ENCODE measurements around the gene POU6F2. TPM values are rescaled to one million over a fixed set of nuclear protein-coding genes. Genes with fewer than 3 reads are reported as not detected.

Gene POU6F2
- total RNA-seq, 1 experiment from 2014 or later: 2.9 TPM

DNA sequence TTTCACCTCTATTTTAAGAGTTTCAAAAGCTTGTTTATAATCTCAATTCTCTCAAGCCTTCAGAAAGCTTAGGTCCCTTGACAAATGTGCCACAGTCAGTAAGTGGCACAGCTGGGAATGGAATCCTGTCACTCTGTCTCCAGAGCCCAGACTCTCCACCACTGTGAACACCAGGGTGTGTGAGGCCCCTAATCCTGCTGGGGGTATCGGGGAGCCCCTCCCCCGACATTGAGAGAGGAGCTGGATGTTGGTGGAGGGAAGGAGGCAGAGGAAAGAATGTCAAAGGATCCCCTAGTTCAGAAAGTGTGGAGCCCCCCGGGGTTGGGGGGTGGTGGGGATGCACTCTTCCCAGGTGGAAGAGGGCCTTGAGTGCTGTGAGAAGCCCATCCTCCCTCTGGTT lies 454.7 kb downstream of the POU6F2 start:
- H3K4me1 Mint-ChIP-seq: peaks cover 23% of the 10 kb centered on the region
- 0 out of 2 replicates have a peak, but pooled peaks cover 4% of the 10 kb centered on the region for H3K9me3 Mint-ChIP-seq
- ATAC-seq (peak; percentile 44), DNase-seq (ENCODE audit: low spot score) (no peak)
- no peak overlapping the region for H3K27ac Mint-ChIP-seq
- H3K36me3 Mint-ChIP-seq: no peaks in the 10 kb centered on the region
- POLR2A ChIA-PET: interaction anchor here (0.8 kb wide), 1 partner anchor 148 kb away, joined by 3 read pairs; no protein-coding TSS in a partner anchor
- no peak overlapping the region for H3K4me3 Mint-ChIP-seq
- CTCF ChIA-PET: interaction anchor here (1.4 to 2.0 kb wide), 2 partner anchors 14 to 22 kb away, joined by 7 to 8 read pairs; no protein-coding TSS in a partner anchor
- TF ChIP-seq ZNF671 (CRISPR knock-in tag; IDR thresholded peaks at IDR 0.05) (no peak), SMAD3 (CRISPR knock-in tag; IDR thresholded peaks at IDR 0.05; ENCODE audit: borderline replicate concordance) (no peak), NFE2L1 (CRISPR knock-in tag; IDR thresholded peaks at IDR 0.05) (no peak), ELF4 (CRISPR knock-in tag; IDR thresholded peaks at IDR 0.05; ENCODE audit: low read depth) (no peak), ERG (CRISPR knock-in tag; IDR thresholded peaks at IDR 0.05) (no peak), ZNF263 (CRISPR knock-in tag; IDR thresholded peaks at IDR 0.05; ENCODE audit: low read depth) (no peak), HMGA2 (CRISPR knock-in tag; IDR thresholded peaks at IDR 0.05) (no peak)
- TF ChIP-seq, protein P1, sequence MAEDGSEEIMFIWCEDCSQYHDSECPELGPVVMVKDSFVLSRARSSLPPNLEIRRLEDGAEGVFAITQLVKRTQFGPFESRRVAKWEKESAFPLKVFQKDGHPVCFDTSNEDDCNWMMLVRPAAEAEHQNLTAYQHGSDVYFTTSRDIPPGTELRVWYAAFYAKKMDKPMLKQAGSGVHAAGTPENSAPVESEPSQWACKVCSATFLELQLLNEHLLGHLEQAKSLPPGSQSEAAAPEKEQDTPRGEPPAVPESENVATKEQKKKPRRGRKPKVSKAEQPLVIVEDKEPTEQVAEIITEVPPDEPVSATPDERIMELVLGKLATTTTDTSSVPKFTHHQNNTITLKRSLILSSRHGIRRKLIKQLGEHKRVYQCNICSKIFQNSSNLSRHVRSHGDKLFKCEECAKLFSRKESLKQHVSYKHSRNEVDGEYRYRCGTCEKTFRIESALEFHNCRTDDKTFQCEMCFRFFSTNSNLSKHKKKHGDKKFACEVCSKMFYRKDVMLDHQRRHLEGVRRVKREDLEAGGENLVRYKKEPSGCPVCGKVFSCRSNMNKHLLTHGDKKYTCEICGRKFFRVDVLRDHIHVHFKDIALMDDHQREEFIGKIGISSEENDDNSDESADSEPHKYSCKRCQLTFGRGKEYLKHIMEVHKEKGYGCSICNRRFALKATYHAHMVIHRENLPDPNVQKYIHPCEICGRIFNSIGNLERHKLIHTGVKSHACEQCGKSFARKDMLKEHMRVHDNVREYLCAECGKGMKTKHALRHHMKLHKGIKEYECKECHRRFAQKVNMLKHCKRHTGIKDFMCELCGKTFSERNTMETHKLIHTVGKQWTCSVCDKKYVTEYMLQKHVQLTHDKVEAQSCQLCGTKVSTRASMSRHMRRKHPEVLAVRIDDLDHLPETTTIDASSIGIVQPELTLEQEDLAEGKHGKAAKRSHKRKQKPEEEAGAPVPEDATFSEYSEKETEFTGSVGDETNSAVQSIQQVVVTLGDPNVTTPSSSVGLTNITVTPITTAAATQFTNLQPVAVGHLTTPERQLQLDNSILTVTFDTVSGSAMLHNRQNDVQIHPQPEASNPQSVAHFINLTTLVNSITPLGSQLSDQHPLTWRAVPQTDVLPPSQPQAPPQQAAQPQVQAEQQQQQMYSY (CRISPR knock-in tag; IDR thresholded peaks at IDR 0.05): no peak
- TF ChIP-seq, protein P2, sequence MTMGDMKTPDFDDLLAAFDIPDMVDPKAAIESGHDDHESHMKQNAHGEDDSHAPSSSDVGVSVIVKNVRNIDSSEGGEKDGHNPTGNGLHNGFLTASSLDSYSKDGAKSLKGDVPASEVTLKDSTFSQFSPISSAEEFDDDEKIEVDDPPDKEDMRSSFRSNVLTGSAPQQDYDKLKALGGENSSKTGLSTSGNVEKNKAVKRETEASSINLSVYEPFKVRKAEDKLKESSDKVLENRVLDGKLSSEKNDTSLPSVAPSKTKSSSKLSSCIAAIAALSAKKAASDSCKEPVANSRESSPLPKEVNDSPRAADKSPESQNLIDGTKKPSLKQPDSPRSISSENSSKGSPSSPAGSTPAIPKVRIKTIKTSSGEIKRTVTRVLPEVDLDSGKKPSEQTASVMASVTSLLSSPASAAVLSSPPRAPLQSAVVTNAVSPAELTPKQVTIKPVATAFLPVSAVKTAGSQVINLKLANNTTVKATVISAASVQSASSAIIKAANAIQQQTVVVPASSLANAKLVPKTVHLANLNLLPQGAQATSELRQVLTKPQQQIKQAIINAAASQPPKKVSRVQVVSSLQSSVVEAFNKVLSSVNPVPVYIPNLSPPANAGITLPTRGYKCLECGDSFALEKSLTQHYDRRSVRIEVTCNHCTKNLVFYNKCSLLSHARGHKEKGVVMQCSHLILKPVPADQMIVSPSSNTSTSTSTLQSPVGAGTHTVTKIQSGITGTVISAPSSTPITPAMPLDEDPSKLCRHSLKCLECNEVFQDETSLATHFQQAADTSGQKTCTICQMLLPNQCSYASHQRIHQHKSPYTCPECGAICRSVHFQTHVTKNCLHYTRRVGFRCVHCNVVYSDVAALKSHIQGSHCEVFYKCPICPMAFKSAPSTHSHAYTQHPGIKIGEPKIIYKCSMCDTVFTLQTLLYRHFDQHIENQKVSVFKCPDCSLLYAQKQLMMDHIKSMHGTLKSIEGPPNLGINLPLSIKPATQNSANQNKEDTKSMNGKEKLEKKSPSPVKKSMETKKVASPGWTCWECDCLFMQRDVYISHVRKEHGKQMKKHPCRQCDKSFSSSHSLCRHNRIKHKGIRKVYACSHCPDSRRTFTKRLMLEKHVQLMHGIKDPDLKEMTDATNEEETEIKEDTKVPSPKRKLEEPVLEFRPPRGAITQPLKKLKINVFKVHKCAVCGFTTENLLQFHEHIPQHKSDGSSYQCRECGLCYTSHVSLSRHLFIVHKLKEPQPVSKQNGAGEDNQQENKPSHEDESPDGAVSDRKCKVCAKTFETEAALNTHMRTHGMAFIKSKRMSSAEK (CRISPR knock-in tag; IDR thresholded peaks at IDR 0.05; ENCODE audit: borderline replicate concordance): no peak
- TF ChIP-seq, protein P3, sequence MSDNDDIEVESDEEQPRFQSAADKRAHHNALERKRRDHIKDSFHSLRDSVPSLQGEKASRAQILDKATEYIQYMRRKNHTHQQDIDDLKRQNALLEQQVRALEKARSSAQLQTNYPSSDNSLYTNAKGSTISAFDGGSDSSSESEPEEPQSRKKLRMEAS (CRISPR knock-in tag; IDR thresholded peaks at IDR 0.05): no peak
- H3K27me3 Mint-ChIP-seq (ENCODE audit: low read depth): no peaks in the 10 kb centered on the region; the same call in none of the 2 replicates

DNA sequence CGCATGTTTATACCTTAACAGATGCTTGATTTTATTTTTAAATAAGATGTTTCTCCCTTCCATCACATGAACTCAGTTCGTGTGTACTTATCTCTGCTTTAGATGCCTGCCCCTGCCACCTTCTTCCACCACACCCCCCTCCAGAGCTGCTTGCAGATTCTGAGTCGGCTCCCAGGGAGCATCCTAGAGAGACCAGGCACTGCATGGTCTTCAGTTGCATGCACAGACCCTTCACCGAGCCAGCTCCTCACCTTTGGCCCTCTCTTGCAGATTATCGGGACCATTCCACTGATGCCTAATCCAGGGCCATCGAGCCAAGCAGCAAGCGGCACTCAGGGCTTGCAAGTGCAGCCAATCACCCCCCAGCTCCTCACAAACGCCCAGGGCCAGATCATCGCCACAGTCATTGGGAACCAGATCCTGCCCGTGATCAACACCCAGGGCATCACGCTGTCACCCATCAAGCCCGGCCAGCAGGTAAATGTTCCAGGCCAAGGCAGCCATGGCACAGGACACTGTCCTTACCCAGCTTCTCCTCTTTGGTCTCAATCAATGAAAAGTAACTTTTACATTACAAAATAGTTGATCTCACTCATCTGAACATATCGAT lies 455.2 kb downstream of the POU6F2 start:
- ATAC-seq (peak; percentile 20; the same call in 1 of the 2 replicates), DNase-seq (ENCODE audit: low spot score) (no peak)
- CTCF ChIA-PET: interaction anchor here (1.4 to 2.0 kb wide), 2 partner anchors 15 to 21 kb away, joined by 7 to 8 read pairs; no protein-coding TSS in a partner anchor
- H3K27me3 Mint-ChIP-seq (ENCODE audit: low read depth): no peaks in the 10 kb centered on the region; the same call in none of the 2 replicates
- POLR2A ChIA-PET: interaction anchor here (0.8 kb wide), 1 partner anchor 147 kb away, joined by 3 read pairs; no protein-coding TSS in a partner anchor
- H3K27ac Mint-ChIP-seq: no peak overlapping the region
- 0 out of 2 replicates have a peak, but pooled peaks cover 4% of the 10 kb centered on the region for H3K9me3 Mint-ChIP-seq
- H3K4me1 Mint-ChIP-seq: peaks cover 23% of the 10 kb centered on the region
- no peak overlapping the region for H3K4me3 Mint-ChIP-seq
- no peaks in the 10 kb centered on the region for H3K36me3 Mint-ChIP-seq
- TF ChIP-seq ZNF138 (CRISPR knock-in tag; conservative IDR thresholded peaks at IDR 0.05): no peak
- no peak for TF ChIP-seq MLX (CRISPR knock-in tag; IDR thresholded peaks at IDR 0.05)
- TF ChIP-seq EMX1 (CRISPR knock-in tag; IDR thresholded peaks at IDR 0.05): no peak
- TF ChIP-seq TP53 (CRISPR knock-in tag; IDR thresholded peaks at IDR 0.05): no peak
- no peak for TF ChIP-seq ERG (CRISPR knock-in tag; IDR thresholded peaks at IDR 0.05)
- TF ChIP-seq, protein P2 (CRISPR knock-in tag; IDR thresholded peaks at IDR 0.05; ENCODE audit: borderline replicate concordance): no peak
- TF ChIP-seq ATF2 (CRISPR knock-in tag; IDR thresholded peaks at IDR 0.05; ENCODE audit: borderline replicate concordance, low read depth): no peak
